ENCODE data around the gene ZSCAN23. TPM values are rescaled to one million over a fixed set of nuclear protein-coding genes. Genes with fewer than 3 reads are reported as not detected.

Gene ZSCAN23
- total and polyA plus RNA-seq, 9 of the 15 experiments (the other 6 are each of a cell fraction or from before 2014, with no cell fraction given) = 0.05 to 0.29 (median 0.21) TPM; not detected in 1

DNA sequence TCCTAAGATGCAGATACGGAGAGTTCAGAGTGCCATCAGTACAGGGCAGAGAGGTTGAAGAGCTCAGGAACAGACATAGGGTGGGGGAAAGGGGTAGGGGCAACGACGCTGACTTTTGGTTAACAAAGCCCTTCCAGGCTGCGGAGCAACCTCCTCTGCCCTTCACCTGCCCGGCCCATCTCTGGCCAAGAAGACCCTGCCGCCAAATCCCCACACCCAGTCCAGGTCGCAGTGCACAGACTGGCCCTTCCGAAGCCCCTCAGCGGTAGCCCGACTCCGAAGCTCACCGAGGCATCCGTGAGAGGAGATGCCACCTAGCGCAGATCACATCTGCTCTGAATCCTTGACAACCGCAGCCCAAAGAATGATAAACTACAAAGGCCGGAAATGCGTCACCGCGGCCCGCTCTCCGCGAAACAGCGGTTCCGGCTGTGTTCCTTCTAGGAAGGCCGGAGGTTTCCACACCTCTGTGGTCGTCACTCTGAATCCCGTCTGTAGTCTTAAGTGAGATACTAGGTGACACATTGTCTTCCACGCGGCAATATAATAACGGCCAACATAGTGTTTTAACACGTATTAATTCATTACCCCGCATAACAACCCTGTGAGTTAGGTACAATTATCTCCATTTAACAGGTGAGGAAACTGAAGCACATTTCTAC, at the start of gene ZSCAN23 (continued):
- no peak for TF ChIP-seq ARNT (IDR thresholded peaks at IDR 0.05)
- peak; percentile 33; the same call in 1 of the 2 replicates for TF ChIP-seq RBFOX2 (IDR thresholded peaks at IDR 0.05; ENCODE audit: low read depth, low read length)
- TF ChIP-seq, protein P1, sequence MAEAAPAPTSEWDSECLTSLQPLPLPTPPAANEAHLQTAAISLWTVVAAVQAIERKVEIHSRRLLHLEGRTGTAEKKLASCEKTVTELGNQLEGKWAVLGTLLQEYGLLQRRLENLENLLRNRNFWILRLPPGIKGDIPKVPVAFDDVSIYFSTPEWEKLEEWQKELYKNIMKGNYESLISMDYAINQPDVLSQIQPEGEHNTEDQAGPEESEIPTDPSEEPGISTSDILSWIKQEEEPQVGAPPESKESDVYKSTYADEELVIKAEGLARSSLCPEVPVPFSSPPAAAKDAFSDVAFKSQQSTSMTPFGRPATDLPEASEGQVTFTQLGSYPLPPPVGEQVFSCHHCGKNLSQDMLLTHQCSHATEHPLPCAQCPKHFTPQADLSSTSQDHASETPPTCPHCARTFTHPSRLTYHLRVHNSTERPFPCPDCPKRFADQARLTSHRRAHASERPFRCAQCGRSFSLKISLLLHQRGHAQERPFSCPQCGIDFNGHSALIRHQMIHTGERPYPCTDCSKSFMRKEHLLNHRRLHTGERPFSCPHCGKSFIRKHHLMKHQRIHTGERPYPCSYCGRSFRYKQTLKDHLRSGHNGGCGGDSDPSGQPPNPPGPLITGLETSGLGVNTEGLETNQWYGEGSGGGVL (CRISPR knock-in tag; IDR thresholded peaks at IDR 0.05) = no peak
- TF ChIP-seq, protein P2, sequence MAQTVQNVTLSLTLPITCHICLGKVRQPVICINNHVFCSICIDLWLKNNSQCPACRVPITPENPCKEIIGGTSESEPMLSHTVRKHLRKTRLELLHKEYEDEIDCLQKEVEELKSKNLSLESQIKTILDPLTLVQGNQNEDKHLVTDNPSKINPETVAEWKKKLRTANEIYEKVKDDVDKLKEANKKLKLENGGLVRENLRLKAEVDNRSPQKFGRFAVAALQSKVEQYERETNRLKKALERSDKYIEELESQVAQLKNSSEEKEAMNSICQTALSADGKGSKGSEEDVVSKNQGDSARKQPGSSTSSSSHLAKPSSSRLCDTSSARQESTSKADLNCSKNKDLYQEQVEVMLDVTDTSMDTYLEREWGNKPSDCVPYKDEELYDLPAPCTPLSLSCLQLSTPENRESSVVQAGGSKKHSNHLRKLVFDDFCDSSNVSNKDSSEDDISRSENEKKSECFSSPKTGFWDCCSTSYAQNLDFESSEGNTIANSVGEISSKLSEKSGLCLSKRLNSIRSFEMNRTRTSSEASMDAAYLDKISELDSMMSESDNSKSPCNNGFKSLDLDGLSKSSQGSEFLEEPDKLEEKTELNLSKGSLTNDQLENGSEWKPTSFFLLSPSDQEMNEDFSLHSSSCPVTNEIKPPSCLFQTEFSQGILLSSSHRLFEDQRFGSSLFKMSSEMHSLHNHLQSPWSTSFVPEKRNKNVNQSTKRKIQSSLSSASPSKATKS (CRISPR knock-in tag; IDR thresholded peaks at IDR 0.05) = no peak
- TF ChIP-seq ZNF436 (CRISPR knock-in tag; IDR thresholded peaks at IDR 0.05) = no peak
- TF ChIP-seq, protein P3, sequence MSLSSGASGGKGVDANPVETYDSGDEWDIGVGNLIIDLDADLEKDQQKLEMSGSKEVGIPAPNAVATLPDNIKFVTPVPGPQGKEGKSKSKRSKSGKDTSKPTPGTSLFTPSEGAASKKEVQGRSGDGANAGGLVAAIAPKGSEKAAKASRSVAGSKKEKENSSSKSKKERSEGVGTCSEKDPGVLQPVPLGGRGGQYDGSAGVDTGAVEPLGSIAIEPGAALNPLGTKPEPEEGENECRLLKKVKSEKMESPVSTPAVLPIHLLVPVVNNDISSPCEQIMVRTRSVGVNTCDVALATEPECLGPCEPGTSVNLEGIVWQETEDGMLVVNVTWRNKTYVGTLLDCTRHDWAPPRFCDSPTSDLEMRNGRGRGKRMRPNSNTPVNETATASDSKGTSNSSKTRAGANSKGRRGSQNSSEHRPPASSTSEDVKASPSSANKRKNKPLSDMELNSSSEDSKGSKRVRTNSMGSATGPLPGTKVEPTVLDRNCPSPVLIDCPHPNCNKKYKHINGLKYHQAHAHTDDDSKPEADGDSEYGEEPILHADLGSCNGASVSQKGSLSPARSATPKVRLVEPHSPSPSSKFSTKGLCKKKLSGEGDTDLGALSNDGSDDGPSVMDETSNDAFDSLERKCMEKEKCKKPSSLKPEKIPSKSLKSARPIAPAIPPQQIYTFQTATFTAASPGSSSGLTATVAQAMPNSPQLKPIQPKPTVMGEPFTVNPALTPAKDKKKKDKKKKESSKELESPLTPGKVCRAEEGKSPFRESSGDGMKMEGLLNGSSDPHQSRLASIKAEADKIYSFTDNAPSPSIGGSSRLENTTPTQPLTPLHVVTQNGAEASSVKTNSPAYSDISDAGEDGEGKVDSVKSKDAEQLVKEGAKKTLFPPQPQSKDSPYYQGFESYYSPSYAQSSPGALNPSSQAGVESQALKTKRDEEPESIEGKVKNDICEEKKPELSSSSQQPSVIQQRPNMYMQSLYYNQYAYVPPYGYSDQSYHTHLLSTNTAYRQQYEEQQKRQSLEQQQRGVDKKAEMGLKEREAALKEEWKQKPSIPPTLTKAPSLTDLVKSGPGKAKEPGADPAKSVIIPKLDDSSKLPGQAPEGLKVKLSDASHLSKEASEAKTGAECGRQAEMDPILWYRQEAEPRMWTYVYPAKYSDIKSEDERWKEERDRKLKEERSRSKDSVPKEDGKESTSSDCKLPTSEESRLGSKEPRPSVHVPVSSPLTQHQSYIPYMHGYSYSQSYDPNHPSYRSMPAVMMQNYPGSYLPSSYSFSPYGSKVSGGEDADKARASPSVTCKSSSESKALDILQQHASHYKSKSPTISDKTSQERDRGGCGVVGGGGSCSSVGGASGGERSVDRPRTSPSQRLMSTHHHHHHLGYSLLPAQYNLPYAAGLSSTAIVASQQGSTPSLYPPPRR (CRISPR knock-in tag; IDR thresholded peaks at IDR 0.05; ENCODE audit: borderline replicate concordance) = no peak
- TF ChIP-seq ZSCAN29 (IDR thresholded peaks at IDR 0.05) = no peak
- TF ChIP-seq GTF2E2 (tag; IDR thresholded peaks at IDR 0.05) = no peak
- TF ChIP-seq ZFX (CRISPR knock-in tag; IDR thresholded peaks at IDR 0.05) = 0 out of 2 replicates have a peak, but pooled peaks have one; percentile 11
- no peak for TF ChIP-seq STAG1 (CRISPR knock-in tag; IDR thresholded peaks at IDR 0.05; ENCODE audit: borderline replicate concordance)
- TF ChIP-seq ZZZ3 (IDR thresholded peaks at IDR 0.05) = no peak
- TF ChIP-seq, protein P4, sequence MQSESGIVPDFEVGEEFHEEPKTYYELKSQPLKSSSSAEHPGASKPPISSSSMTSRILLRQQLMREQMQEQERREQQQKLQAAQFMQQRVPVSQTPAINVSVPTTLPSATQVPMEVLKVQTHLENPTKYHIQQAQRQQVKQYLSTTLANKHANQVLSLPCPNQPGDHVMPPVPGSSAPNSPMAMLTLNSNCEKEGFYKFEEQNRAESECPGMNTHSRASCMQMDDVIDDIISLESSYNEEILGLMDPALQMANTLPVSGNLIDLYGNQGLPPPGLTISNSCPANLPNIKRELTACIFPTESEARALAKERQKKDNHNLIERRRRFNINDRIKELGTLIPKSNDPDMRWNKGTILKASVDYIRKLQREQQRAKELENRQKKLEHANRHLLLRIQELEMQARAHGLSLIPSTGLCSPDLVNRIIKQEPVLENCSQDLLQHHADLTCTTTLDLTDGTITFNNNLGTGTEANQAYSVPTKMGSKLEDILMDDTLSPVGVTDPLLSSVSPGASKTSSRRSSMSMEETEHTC (IDR thresholded peaks at IDR 0.05) = no peak
- no peak for TF ChIP-seq MBD2 (IDR thresholded peaks at IDR 0.05; ENCODE audit: borderline replicate concordance, low read depth)
- TF ChIP-seq NRF1 (conservative IDR thresholded peaks at IDR 0.05 in 1 of 2, IDR thresholded peaks at IDR 0.05 in 1 of 2) = no peak
- TF ChIP-seq, protein P5, sequence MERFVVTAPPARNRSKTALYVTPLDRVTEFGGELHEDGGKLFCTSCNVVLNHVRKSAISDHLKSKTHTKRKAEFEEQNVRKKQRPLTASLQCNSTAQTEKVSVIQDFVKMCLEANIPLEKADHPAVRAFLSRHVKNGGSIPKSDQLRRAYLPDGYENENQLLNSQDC (CRISPR knock-in tag; IDR thresholded peaks at IDR 0.05) = no peak
- no peak for TF ChIP-seq PML (IDR thresholded peaks at IDR 0.05; ENCODE audit: low read length)
- TF ChIP-seq SOX6 (IDR thresholded peaks at IDR 0.05) = peak; percentile 53
- TF ChIP-seq BRD4 (IDR thresholded peaks at IDR 0.05) = no peak
